Caco-2 (cell line): Measurements from ENCODE around the gene JUN. TPM values are rescaled to one million over a fixed set of nuclear protein-coding genes. Genes with fewer than 3 reads are reported as not detected.

Experiments used
- BruUV-seq: library from RNA; stranded (reverse); fragments of 400-500 nt; replicated peaks from 2 replicates; lab custom pipeline; 2021; lab: Mats Ljungman, UMichigan
- CTCF ChIA-PET: fragments of 300-600 bp; sonication (Branson Sonifier 250); formaldehyde crosslinking; loops from one replicate; lab custom pipeline; 2022; ENCODE audit warnings: antibody characterized with exemption; lab: Charles Lee
- POLR2A ChIA-PET: fragments of 300-600 bp; sonication (Branson Sonifier 250); formaldehyde crosslinking; loops from one replicate; lab custom pipeline; 2022; ENCODE audit warnings: antibody characterized with exemption; lab: Charles Lee
- DNase-seq, 2 experiments: peaks; one replicate each; pipeline versions ENCODE4 v3.0.0 to v3.0.0-alpha.2; 2020 to 2022
- H3K27me3 ChIP-seq: replicated peaks from 2 replicates; pipeline ENCODE4 v1.6.0; 2011; ENCODE audit warnings: low read length; ENCODE audit not compliant: control insufficient read depth, insufficient read depth
- H3K36me3 ChIP-seq: 2 replicates; pipeline ENCODE4 v1.5.1; 2011; ENCODE audit warnings: low read length; ENCODE audit not compliant: control insufficient read depth, insufficient read depth
- H3K4me1 ChIP-seq: fragments of 250-450 bp; sonication (Bioruptor Pico); 2 replicates; pipeline ENCODE4 v1.5.1; 2020; ENCODE audit warnings: mild to moderate bottlenecking
- H3K4me3 ChIP-seq: 2 replicates; pipeline ENCODE4 v1.5.1; 2011; ENCODE audit warnings: low read depth, mild to moderate bottlenecking, control low read depth, low read length
- H3K9me3 ChIP-seq: fragments of 250-450 bp; sonication (Bioruptor Pico); 2 replicates; pipeline ENCODE4 v1.5.1; 2020; ENCODE audit warnings: mild to moderate bottlenecking, moderate library complexity
- H3K27ac Mint-ChIP-seq: one replicate; pipeline ENCODE4 v1.8.0; 2022; ENCODE audit warnings: mixed read lengths; ENCODE audit not compliant: unreplicated experiment
- H3K27me3 Mint-ChIP-seq: one replicate; pipeline ENCODE4 v1.8.0; 2022; ENCODE audit warnings: mixed read lengths; ENCODE audit not compliant: insufficient read depth, unreplicated experiment
- H3K36me3 Mint-ChIP-seq: one replicate; pipeline ENCODE4 v1.8.0; 2022; ENCODE audit warnings: mild to moderate bottlenecking, mixed read lengths; ENCODE audit not compliant: insufficient read depth, unreplicated experiment
- H3K4me1 Mint-ChIP-seq: one replicate; pipeline ENCODE4 v1.8.0; 2022; ENCODE audit warnings: low read depth, mixed read lengths; ENCODE audit not compliant: unreplicated experiment
- H3K4me3 Mint-ChIP-seq: one replicate; pipeline ENCODE4 v1.8.0; 2022; ENCODE audit warnings: mild to moderate bottlenecking, moderate library complexity, mixed read lengths; ENCODE audit not compliant: unreplicated experiment
- H3K9me3 Mint-ChIP-seq: one replicate; pipeline ENCODE4 v1.8.0; 2022; ENCODE audit warnings: mixed read lengths; ENCODE audit not compliant: unreplicated experiment
- intact Hi-C: fragments of 100-400 bp; cut with micrococcal nuclease; formaldehyde crosslinking; loops from one replicate; pipeline ENCODE4 v1.10.0; 2022; ENCODE audit not compliant: unreplicated experiment
- total RNA-seq: library from RNA; stranded (reverse); gene quantifications from 2 replicates; pipeline ENCODE4 v1.2.3, GENCODE V29; 2022
- TF ChIP-seq, protein P1 (sequence below), 2 experiments: fragments of 200-600 bp in 1 of 2; IDR thresholded peaks; 1 replicate in 1 of 2; 2 replicates in 1 of 2; pipeline versions ENCODE4 v1.5.1 to v1.8.0; 2011 to 2022; ENCODE audit warnings: antibody characterized with exemption in 1 of 2, control low read depth in 1 of 2, inconsistent platforms in 1 of 2, low read depth in 1 of 2, low read length in 1 of 2, mild to moderate bottlenecking in 1 of 2, moderate library complexity in 1 of 2; ENCODE audit not compliant: insufficient read depth in 1 of 2, severe bottlenecking in 1 of 2, unreplicated experiment in 1 of 2

Gene JUN
- total RNA-seq, 1 experiment from 2014 or later = 25.7 TPM

DNA sequence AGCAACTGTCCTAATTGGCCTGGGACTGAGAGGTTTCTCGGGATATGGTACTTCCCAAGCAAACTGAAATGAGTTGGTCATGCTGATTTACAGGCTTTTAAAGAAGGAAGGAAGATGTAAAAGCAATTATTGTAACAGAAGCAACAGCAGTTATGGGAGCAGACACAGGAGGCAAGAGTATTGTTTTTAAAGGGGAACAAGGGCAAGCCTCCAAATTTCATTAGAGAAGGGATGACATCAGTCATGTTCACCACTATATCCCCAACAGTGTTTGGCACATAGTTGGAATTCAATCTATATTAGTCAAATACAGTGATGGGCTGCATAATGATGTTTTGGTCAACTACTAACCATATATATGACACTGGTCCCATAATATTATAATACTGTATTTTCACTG lies 46.0 kb upstream of the JUN start:
- BruUV-seq = no TSS peak
- Histone ChIP-seq H3K4me3 (no peak overlapping the region), H3K4me1 (no peaks in the 10 kb centered on the region), H3K36me3 (no peaks in the 10 kb centered on the region), H3K9me3 (peaks cover 7% of the 10 kb centered on the region), H3K27me3 (no peaks in the 10 kb centered on the region)
- peaks cover 17% of the 10 kb centered on the region for H3K9me3 Mint-ChIP-seq
- H3K27ac Mint-ChIP-seq = no peak overlapping the region
- DNase-seq = no peak
- ChIA-PET CTCF (no interaction called here), POLR2A (no interaction called here)
- intact Hi-C loops = no loop called here
- no peaks in the 10 kb centered on the region for H3K27me3 Mint-ChIP-seq
- no peak overlapping the region for H3K4me3 Mint-ChIP-seq
- no peaks in the 10 kb centered on the region for H3K4me1 Mint-ChIP-seq
- peaks cover 4% of the 10 kb centered on the region for H3K36me3 Mint-ChIP-seq
- TF ChIP-seq, protein P1, sequence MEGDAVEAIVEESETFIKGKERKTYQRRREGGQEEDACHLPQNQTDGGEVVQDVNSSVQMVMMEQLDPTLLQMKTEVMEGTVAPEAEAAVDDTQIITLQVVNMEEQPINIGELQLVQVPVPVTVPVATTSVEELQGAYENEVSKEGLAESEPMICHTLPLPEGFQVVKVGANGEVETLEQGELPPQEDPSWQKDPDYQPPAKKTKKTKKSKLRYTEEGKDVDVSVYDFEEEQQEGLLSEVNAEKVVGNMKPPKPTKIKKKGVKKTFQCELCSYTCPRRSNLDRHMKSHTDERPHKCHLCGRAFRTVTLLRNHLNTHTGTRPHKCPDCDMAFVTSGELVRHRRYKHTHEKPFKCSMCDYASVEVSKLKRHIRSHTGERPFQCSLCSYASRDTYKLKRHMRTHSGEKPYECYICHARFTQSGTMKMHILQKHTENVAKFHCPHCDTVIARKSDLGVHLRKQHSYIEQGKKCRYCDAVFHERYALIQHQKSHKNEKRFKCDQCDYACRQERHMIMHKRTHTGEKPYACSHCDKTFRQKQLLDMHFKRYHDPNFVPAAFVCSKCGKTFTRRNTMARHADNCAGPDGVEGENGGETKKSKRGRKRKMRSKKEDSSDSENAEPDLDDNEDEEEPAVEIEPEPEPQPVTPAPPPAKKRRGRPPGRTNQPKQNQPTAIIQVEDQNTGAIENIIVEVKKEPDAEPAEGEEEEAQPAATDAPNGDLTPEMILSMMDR (IDR thresholded peaks at IDR 0.05; ENCODE audit: insufficient read depth in 1 of 2, low read depth in 1 of 2, low read length in 1 of 2, severe bottlenecking in 1 of 2, unreplicated experiment in 1 of 2) = no peak

DNA sequence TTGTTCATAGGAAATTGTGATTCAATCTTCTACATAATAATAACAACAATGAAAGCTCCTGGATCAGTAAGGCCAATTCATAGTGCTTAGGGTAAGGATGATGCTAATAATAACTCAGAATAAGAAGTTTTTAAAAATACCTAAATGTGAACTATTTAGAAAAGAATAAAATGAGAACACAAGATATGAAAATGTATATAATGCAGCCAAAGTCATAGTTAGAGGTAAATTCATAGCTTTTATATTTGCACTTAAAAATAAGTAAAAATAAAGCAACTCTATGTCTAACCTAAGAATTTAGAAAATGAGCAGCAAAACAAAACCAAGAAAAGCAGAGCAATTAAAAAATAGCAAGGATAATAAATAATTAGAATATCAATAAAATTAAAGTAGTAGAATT lies 43.5 kb upstream of the JUN start:
- no TSS peak for BruUV-seq

DNA sequence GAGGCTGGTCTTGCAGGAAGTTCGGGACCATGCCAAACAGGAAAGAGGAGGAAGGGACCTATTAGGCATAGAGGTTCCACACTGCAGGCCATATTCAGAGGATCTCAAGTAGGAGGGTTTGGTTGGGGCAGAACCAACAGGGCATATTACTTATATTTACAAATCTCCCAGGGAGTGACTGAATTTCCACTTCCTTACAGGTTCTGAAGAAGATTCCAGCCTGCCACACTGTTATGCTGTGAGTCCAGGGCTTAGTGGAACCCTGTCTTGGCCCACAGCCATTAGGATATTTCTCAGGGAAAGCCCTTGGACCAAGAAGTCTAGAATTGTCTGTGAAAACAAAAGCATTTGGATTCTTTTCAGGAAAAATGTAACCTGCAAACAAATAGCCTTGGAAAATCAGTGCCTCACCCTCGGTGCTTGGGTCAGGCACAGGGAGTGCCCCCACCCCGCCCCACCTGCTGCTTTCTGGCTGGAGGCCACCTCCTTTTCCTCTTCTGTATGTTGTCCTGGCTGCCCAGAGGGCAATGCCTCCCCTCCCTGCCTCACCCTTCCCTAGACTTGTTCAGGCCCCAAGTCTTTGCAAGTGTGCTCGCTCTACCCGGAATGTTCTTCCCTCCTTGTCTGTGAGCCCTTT lies 41.0 kb upstream of the JUN start:
- no peak overlapping the region for H3K4me3 ChIP-seq
- no peaks in the 10 kb centered on the region for H3K36me3 ChIP-seq
- intact Hi-C loops = no loop called here
- H3K4me3 Mint-ChIP-seq = no peak overlapping the region
- ChIA-PET CTCF (no interaction called here), POLR2A (no interaction called here)
- peaks cover 7% of the 10 kb centered on the region for H3K9me3 ChIP-seq
- DNase-seq = no peak
- no peaks in the 10 kb centered on the region for H3K27me3 ChIP-seq
- peaks cover 4% of the 10 kb centered on the region for H3K36me3 Mint-ChIP-seq
- no TSS peak for BruUV-seq
- TF ChIP-seq, protein P1 (IDR thresholded peaks at IDR 0.05; ENCODE audit: insufficient read depth in 1 of 2, low read depth in 1 of 2, low read length in 1 of 2, severe bottlenecking in 1 of 2, unreplicated experiment in 1 of 2) = no peak
- no peak overlapping the region for H3K27ac Mint-ChIP-seq
- peaks cover 17% of the 10 kb centered on the region for H3K9me3 Mint-ChIP-seq
- no peaks in the 10 kb centered on the region for H3K4me1 ChIP-seq
- H3K27me3 Mint-ChIP-seq = no peaks in the 10 kb centered on the region
- peaks cover 7% of the 10 kb centered on the region for H3K4me1 Mint-ChIP-seq

More for the DNA sequence above, 43.5 kb upstream of the JUN start:
- Histone ChIP-seq H3K9me3 (peaks cover 7% of the 10 kb centered on the region), H3K4me3 (no peak overlapping the region), H3K4me1 (no peaks in the 10 kb centered on the region), H3K36me3 (no peaks in the 10 kb centered on the region), H3K27me3 (no peaks in the 10 kb centered on the region)
- Mint-ChIP-seq H3K4me3 (no peak overlapping the region), H3K4me1 (peaks cover 7% of the 10 kb centered on the region), H3K36me3 (peaks cover 4% of the 10 kb centered on the region), H3K27ac (no peak overlapping the region), H3K27me3 (no peaks in the 10 kb centered on the region), H3K9me3 (peaks cover 17% of the 10 kb centered on the region)
- ChIA-PET POLR2A (no interaction called here), CTCF (no interaction called here)
- TF ChIP-seq, protein P1 (IDR thresholded peaks at IDR 0.05; ENCODE audit: insufficient read depth in 1 of 2, low read depth in 1 of 2, low read length in 1 of 2, severe bottlenecking in 1 of 2, unreplicated experiment in 1 of 2) = no peak
- intact Hi-C loops = no loop called here
- no peak for DNase-seq
